Neural progenitor cell (in vitro differentiated cells): ENCODE data around the gene DERL2. TPM values are rescaled to one million over a fixed set of nuclear protein-coding genes. Genes with fewer than 3 reads are reported as not detected.
A peak's percentile ranks its signal among the peaks of the same experiment; 100 is the strongest.

Experiments used
- DNase-seq: peaks from one replicate; pipeline ENCODE4 v3.0.0-alpha.2; 2016; ENCODE audit warnings: low spot score
- H2AFZ ChIP-seq: fragments of 200-600 bp; sonication (generic); replicated peaks from 2 replicates; pipeline ENCODE4 v1.6.1; 2016; ENCODE audit warnings: antibody characterized with exemption
- H3F3A ChIP-seq: fragments of 200-600 bp; sonication (generic); 2 replicates; pipeline ENCODE4 v1.6.1; 2016; ENCODE audit warnings: antibody characterized with exemption, low read depth
- H3K27ac ChIP-seq: fragments of 200-600 bp; sonication (generic); 2 replicates; pipeline ENCODE4 v1.5.1; 2016; ENCODE audit warnings: mild to moderate bottlenecking
- H3K27me3 ChIP-seq: fragments of 200-600 bp; sonication (generic); 2 replicates; pipeline ENCODE4 v1.6.1; 2016; ENCODE audit warnings: mild to moderate bottlenecking, moderate library complexity
- H3K36me3 ChIP-seq: fragments of 200-600 bp; sonication (generic); 2 replicates; pipeline ENCODE4 v1.5.1; 2016
- H3K4me1 ChIP-seq: fragments of 200-600 bp; sonication (generic); 2 replicates; pipeline ENCODE4 v1.6.1; 2016; ENCODE audit warnings: mixed run types
- H3K4me2 ChIP-seq: fragments of 200-600 bp; sonication (generic); 2 replicates; pipeline ENCODE4 v1.6.1; 2016
- H3K4me3 ChIP-seq: fragments of 200-600 bp; sonication (generic); 2 replicates; pipeline ENCODE4 v1.5.1; 2016
- H3K79me2 ChIP-seq: fragments of 200-600 bp; sonication (generic); 2 replicates; pipeline ENCODE4 v1.6.1; 2016; ENCODE audit warnings: low read depth
- H3K9ac ChIP-seq: fragments of 200-600 bp; sonication (generic); 2 replicates; pipeline ENCODE4 v1.6.1; 2016
- H3K9me3 ChIP-seq: fragments of 200-600 bp; sonication (generic); 2 replicates; pipeline ENCODE4 v1.5.1; 2016; ENCODE audit warnings: low read depth
- H4K20me1 ChIP-seq: fragments of 200-600 bp; sonication (generic); 2 replicates; pipeline ENCODE4 v1.6.1; 2016; ENCODE audit warnings: low read depth
- H3K27ac Mint-ChIP-seq: 3 replicates; pipeline ENCODE4 v1.8.0; 2021; ENCODE audit warnings: mixed read lengths
- H3K27me3 Mint-ChIP-seq: 2 replicates; pipeline ENCODE4 v1.8.0; 2022; ENCODE audit warnings: low read depth, mild to moderate bottlenecking, inconsistent platforms, moderate library complexity, mixed read lengths; ENCODE audit not compliant: insufficient read depth
- H3K36me3 Mint-ChIP-seq: 3 replicates; pipeline ENCODE4 v1.8.0; 2021; ENCODE audit warnings: mixed read lengths
- H3K4me1 Mint-ChIP-seq: 3 replicates; pipeline ENCODE4 v1.8.0; 2021; ENCODE audit warnings: mixed read lengths
- H3K4me3 Mint-ChIP-seq: 3 replicates; pipeline ENCODE4 v1.8.0; 2021; ENCODE audit warnings: mild to moderate bottlenecking, moderate library complexity, mixed read lengths
- H3K9me3 Mint-ChIP-seq: 3 replicates; pipeline ENCODE4 v1.8.0; 2020; ENCODE audit warnings: mixed read lengths
- CTCF ChIP-seq: fragments of 200-600 bp; sonication (generic); IDR thresholded peaks from 2 replicates; pipeline ENCODE4 v1.5.1; 2017; ENCODE audit warnings: antibody characterized with exemption, mild to moderate bottlenecking
- EZH2 ChIP-seq: fragments of 200-600 bp; sonication (generic); IDR thresholded peaks from 2 replicates; pipeline ENCODE4 v1.6.1; 2017; ENCODE audit warnings: antibody characterized with exemption, mild to moderate bottlenecking, moderate library complexity
- EZH2phosphoT487 ChIP-seq: fragments of 200-600 bp; sonication (generic); IDR thresholded peaks from 2 replicates; pipeline ENCODE4 v1.6.1; 2017; ENCODE audit warnings: antibody characterized with exemption
- total RNA-seq: library from RNA; depleted of rRNA; stranded (reverse); fragments of >200 nt; gene quantifications from 2 replicates; pipeline ENCODE4 v1.2.3, GENCODE V29; 2015; ENCODE audit warnings: low replicate concordance

Gene DERL2
- total RNA-seq, 1 donor from 2014 or later, result 47.8 TPM

DNA sequence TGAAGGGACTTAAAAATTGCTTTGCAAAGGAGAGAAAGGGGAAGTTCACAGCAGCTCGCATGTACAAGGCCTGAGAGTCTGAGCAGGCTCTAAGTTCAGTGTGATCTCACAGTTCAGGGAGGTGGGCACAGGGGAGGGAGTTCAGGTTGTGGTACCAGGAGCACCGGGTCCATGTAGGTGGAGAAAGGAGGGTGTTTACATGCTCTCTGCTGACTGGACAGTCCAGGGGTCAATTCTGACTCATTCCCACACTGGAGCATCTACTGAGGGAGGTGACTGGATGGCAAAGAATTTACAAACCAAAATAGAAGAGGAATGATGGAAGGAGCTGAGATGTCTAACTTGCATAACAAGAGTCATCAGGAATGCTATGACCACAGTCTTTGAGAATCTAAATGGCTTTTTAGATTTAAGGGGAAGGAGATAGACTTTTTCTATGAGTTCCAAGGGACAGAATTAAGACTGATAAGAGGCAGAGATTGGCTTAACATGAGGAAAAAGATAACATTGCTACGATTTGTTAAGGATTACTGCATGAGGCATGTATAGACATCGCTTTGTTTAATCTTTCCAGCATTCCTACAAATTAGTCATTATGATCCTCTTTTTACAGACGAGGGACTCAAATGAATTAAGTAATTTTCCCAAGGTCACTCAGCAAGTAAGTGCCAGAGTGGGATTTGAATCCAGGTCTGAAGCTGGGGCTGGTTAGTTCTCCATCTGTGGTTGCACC lies 30.2 kb upstream of the DERL2 start:
- peaks cover 16% of the 10 kb centered on the region for H3K27me3 Mint-ChIP-seq
- Histone ChIP-seq H3K4me1 (no peaks in the 10 kb centered on the region), H3K4me2 (no peak overlapping the region), H3K27ac (no peak overlapping the region), H4K20me1 (no peaks in the 10 kb centered on the region), H3K9me3 (no peaks in the 10 kb centered on the region), H3K4me3 (no peak overlapping the region), H3F3A (no peaks in the 10 kb centered on the region), H3K27me3 (no peaks in the 10 kb centered on the region), H2AFZ (no peak overlapping the region), H3K36me3 (no peaks in the 10 kb centered on the region), H3K79me2 (no peaks in the 10 kb centered on the region), H3K9ac (no peak overlapping the region)
- DNase-seq, result no peak
- H3K27ac Mint-ChIP-seq, result peak overlapping the region; percentile 26
- no peak for TF ChIP-seq EZH2
- no peak for TF ChIP-seq CTCF
- no peak for TF ChIP-seq EZH2phosphoT487
- H3K9me3 Mint-ChIP-seq, result peaks cover 7% of the 10 kb centered on the region
- H3K4me1 Mint-ChIP-seq, result peaks cover 12% of the 10 kb centered on the region
- no peaks in the 10 kb centered on the region for H3K36me3 Mint-ChIP-seq
- H3K4me3 Mint-ChIP-seq, result no peak overlapping the region

GRCh38 chr17:5514976-5515375 lies 29.0 kb upstream of the DERL2 start:
- Histone ChIP-seq H3K27ac (no peak overlapping the region), H3F3A (no peaks in the 10 kb centered on the region)

GRCh38 chr17:5513628-5514027 lies 27.6 kb upstream of the DERL2 start:
- Mint-ChIP-seq H3K9me3 (peaks cover 7% of the 10 kb centered on the region), H3K36me3 (no peaks in the 10 kb centered on the region), H3K4me1 (peaks cover 31% of the 10 kb centered on the region), H3K27me3 (peaks cover 8% of the 10 kb centered on the region), H3K4me3 (no peak overlapping the region), H3K27ac (no peak overlapping the region)
- peaks cover 9% of the 10 kb centered on the region for H3K4me1 ChIP-seq
- H3K79me2 ChIP-seq, result no peaks in the 10 kb centered on the region
- no peak for DNase-seq
- H3K4me2 ChIP-seq, result no peak overlapping the region
- no peak for TF ChIP-seq EZH2
- no peak for TF ChIP-seq CTCF
- TF ChIP-seq EZH2phosphoT487, result no peak
- no peaks in the 10 kb centered on the region for H3K9me3 ChIP-seq
- no peak overlapping the region for H3K9ac ChIP-seq
- H3K27ac ChIP-seq, result no peak overlapping the region
- H3K36me3 ChIP-seq, result no peaks in the 10 kb centered on the region
- no peaks in the 10 kb centered on the region for H4K20me1 ChIP-seq
- no peak overlapping the region for H2AFZ ChIP-seq
- no peaks in the 10 kb centered on the region for H3K27me3 ChIP-seq
- no peak overlapping the region for H3K4me3 ChIP-seq
- H3F3A ChIP-seq, result no peaks in the 10 kb centered on the region

More at GRCh38 chr17:5514976-5515375, 29.0 kb upstream of the DERL2 start:
- Histone ChIP-seq H4K20me1 (no peaks in the 10 kb centered on the region), H3K79me2 (no peaks in the 10 kb centered on the region), H3K36me3 (no peaks in the 10 kb centered on the region), H3K4me3 (no peak overlapping the region), H2AFZ (no peak overlapping the region), H3K4me1 (no peaks in the 10 kb centered on the region), H3K4me2 (no peak overlapping the region), H3K27me3 (no peaks in the 10 kb centered on the region), H3K9ac (no peak overlapping the region), H3K9me3 (no peaks in the 10 kb centered on the region)
- Mint-ChIP-seq H3K9me3 (peaks cover 7% of the 10 kb centered on the region), H3K4me3 (no peak overlapping the region), H3K4me1 (peaks cover 17% of the 10 kb centered on the region), H3K27me3 (peaks cover 10% of the 10 kb centered on the region), H3K36me3 (no peaks in the 10 kb centered on the region), H3K27ac (no peak overlapping the region)
- no peak for DNase-seq
- TF ChIP-seq CTCF, result no peak
- no peak for TF ChIP-seq EZH2
- TF ChIP-seq EZH2phosphoT487, result no peak
